Measurements from ENCODE around the gene LGALS14.
"Not testable (repeated sequence)": the region's sequence is repeated elsewhere in the genome, so short reads cannot be mapped to it uniquely, and the experiment has no call there.

The LGALS14 gene

DNA sequence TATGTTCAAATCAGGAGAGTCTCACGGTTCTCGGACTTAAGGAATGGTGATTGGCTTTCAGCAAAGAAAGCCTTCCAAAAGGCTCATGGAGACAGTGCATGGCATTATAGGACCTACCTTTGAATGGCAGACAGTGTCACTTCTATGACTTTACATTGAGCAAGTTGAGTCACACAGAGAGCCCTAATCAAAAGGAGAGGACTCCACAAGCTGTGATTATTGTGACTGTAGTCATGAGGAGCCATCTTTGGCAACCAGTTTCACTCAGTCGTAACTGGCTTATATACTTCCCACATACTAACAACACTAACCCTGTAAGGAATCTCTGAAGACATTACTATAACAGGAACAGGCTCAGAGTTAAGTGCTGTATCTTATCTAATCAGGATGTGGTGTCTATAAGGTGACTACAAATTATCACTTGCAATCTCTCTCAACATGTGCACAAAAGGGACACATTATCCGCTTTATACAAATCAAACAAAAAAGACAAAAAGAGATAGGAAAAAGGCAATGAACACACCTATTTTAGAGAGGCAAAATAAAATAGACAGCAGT is 6.1 kb downstream of the LGALS14 start:
- Histone ChIP-seq H3K4me2 (ENCODE audit: insufficient read depth, low read length, poor library complexity, severe bottlenecking) (no peak overlapping the region), H2BK5ac (ENCODE audit: low read length) (no peak overlapping the region), H4K91ac (ENCODE audit: low read depth, low read length, poor library complexity) (no peak overlapping the region), H2AK5ac (ENCODE audit: low read depth, low read length) (no peak overlapping the region), H3K79me1 (ENCODE audit: low read depth, low read length) (no peaks in the 10 kb centered on the region), H2AFZ (ENCODE audit: low read length) (no peak overlapping the region), H2BK15ac (ENCODE audit: low read length) (no peak overlapping the region), H3K36me3 (replicated peaks in 1 of 2; ENCODE audit: control insufficient read depth in 2 of 2, insufficient read depth in 2 of 2, low read length in 2 of 2) (no peaks in the 10 kb centered on the region), H3K27me3 (ENCODE audit: control insufficient read depth in 3 of 3, insufficient read depth in 3 of 3, low read depth in 1 of 3, low read length in 3 of 3) (peaks cover 0 to 23% (median 0%) of the 10 kb centered on the region in 3 experiments), H3K14ac (ENCODE audit: low read length) (no peak overlapping the region), H3K18ac (ENCODE audit: low read length) (no peak overlapping the region), H2BK12ac (ENCODE audit: low read length) (no peak overlapping the region), H3K4me1 (ENCODE audit: control insufficient read depth in 2 of 2, insufficient read depth in 1 of 2, low read depth in 1 of 2, low read length in 2 of 2) (no peaks in the 10 kb centered on the region), H4K8ac (ENCODE audit: low read depth, low read length) (no peak overlapping the region), H3K4me3 (ENCODE audit: low read length in 2 of 2) (no peak overlapping the region), H3K27ac (replicated peaks; ENCODE audit: low read length) (no peak overlapping the region), H2BK120ac (ENCODE audit: low read depth, low read length) (no peak overlapping the region), H3K9ac (ENCODE audit: low read depth, low read length, poor library complexity) (no peak overlapping the region), H3K9me3 (replicated peaks in 1 of 2; ENCODE audit: control insufficient read depth in 2 of 2, insufficient read depth in 1 of 2, low read depth in 1 of 2, low read length in 2 of 2) (no peaks in the 10 kb centered on the region), H3K4ac (ENCODE audit: low read length) (no peak overlapping the region), H3K23ac (ENCODE audit: low read depth, low read length, poor library complexity) (no peak overlapping the region)
- DNase-seq (ENCODE audit: low spot score) = no peak
- WGBS, 2 donors (ENCODE audit: extremely low coverage in 2 of 2, insufficient read length in 2 of 2, insufficient replicate concordance in 1 of 2) = no CpG with 5 or more reads among the region's 4 CpGs

DNA sequence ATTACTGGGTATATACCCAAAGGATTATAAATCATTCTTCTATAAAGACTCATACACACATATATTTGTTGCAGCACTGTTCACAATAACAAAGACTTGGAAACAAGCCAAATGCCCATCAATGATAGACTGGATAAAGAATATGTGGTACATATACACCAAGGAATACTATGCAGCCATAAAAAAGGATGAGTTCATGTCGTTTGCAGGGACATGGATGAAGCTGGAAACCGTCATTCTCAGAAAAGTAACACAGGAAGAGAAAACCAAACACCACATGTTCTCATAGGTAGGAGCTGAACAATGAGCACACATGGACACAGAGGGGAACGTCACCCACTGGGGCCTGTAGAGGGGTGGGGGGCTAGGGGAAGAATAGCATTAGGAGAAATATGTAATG is 15.9 kb downstream of the LGALS14 start:
- not testable (repeated sequence) for H3K9ac ChIP-seq (ENCODE audit: low read depth, low read length, poor library complexity)
- WGBS, 2 donors (ENCODE audit: extremely low coverage in 2 of 2, insufficient read length in 2 of 2, insufficient replicate concordance in 1 of 2) = no CpG with 5 or more reads among the region's 3 CpGs

DNA sequence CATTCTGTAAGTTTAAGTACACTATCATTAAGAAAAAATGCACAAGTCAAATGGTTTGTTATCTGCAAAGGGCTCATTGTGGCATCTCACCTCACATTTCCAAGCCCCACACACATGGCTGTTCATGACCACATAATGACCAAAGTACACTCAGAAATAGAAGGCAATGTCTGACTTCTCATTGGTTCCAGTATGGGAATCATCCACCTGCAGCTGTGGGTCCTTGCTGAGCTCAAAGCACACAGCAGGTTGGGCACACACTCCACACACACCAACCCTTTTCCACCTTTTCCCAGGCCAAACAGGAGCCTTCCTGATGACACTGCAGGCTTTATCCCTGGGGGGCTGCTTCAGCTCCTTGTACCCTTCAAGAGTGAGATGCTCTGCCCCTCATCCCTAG is 21.7 kb downstream of the LGALS14 start:
- Histone ChIP-seq H2BK15ac (ENCODE audit: low read length) (no peak overlapping the region), H2BK12ac (ENCODE audit: low read length) (no peak overlapping the region), H3K9me3 (replicated peaks in 1 of 2; ENCODE audit: control insufficient read depth in 2 of 2, insufficient read depth in 1 of 2, low read depth in 1 of 2, low read length in 2 of 2) (no peaks in the 10 kb centered on the region), H2BK120ac (ENCODE audit: low read depth, low read length) (no peak overlapping the region), H3K18ac (ENCODE audit: low read length) (no peak overlapping the region), H2AFZ (ENCODE audit: low read length) (no peak overlapping the region), H3K27me3 (ENCODE audit: control insufficient read depth in 3 of 3, insufficient read depth in 3 of 3, low read depth in 1 of 3, low read length in 3 of 3) (peaks cover 0 to 4% (median 0%) of the 10 kb centered on the region in 3 experiments), H3K36me3 (replicated peaks in 1 of 2; ENCODE audit: control insufficient read depth in 2 of 2, insufficient read depth in 2 of 2, low read length in 2 of 2) (no peaks in the 10 kb centered on the region), H2AK5ac (ENCODE audit: low read depth, low read length) (no peak overlapping the region), H3K9ac (ENCODE audit: low read depth, low read length, poor library complexity) (no peak overlapping the region), H3K4ac (ENCODE audit: low read length) (no peak overlapping the region), H3K4me3 (ENCODE audit: low read length in 2 of 2) (no peak overlapping the region), H3K27ac (replicated peaks; ENCODE audit: low read length) (no peak overlapping the region), H3K4me2 (ENCODE audit: insufficient read depth, low read length, poor library complexity, severe bottlenecking) (no peak overlapping the region), H4K91ac (ENCODE audit: low read depth, low read length, poor library complexity) (no peak overlapping the region), H3K23ac (ENCODE audit: low read depth, low read length, poor library complexity) (no peak overlapping the region), H2BK5ac (ENCODE audit: low read length) (no peak overlapping the region), H3K79me1 (ENCODE audit: low read depth, low read length) (no peaks in the 10 kb centered on the region), H4K8ac (ENCODE audit: low read depth, low read length) (no peak overlapping the region), H3K4me1 (ENCODE audit: control insufficient read depth in 2 of 2, insufficient read depth in 1 of 2, low read depth in 1 of 2, low read length in 2 of 2) (no peaks in the 10 kb centered on the region), H3K14ac (ENCODE audit: low read length) (no peak overlapping the region)
- DNase-seq (ENCODE audit: low spot score) = no peak

More for the DNA sequence above, 15.9 kb downstream of the LGALS14 start:
- not testable (repeated sequence) for H3K36me3 ChIP-seq (replicated peaks in 1 of 2; ENCODE audit: control insufficient read depth in 2 of 2, insufficient read depth in 2 of 2, low read length in 2 of 2); H2BK12ac ChIP-seq (ENCODE audit: low read length); H3K4me1 ChIP-seq (ENCODE audit: control insufficient read depth in 2 of 2, insufficient read depth in 1 of 2, low read depth in 1 of 2, low read length in 2 of 2); H3K79me1 ChIP-seq (ENCODE audit: low read depth, low read length); H2BK120ac ChIP-seq (ENCODE audit: low read depth, low read length); H3K27me3 ChIP-seq (ENCODE audit: control insufficient read depth in 3 of 3, insufficient read depth in 3 of 3, low read depth in 1 of 3, low read length in 3 of 3); H2BK15ac ChIP-seq (ENCODE audit: low read length); H3K4ac ChIP-seq (ENCODE audit: low read length); H4K8ac ChIP-seq (ENCODE audit: low read depth, low read length); H3K9me3 ChIP-seq (replicated peaks in 1 of 2; ENCODE audit: control insufficient read depth in 2 of 2, insufficient read depth in 1 of 2, low read depth in 1 of 2, low read length in 2 of 2); H2BK5ac ChIP-seq (ENCODE audit: low read length); H3K4me2 ChIP-seq (ENCODE audit: insufficient read depth, low read length, poor library complexity, severe bottlenecking); H3K23ac ChIP-seq (ENCODE audit: low read depth, low read length, poor library complexity); DNase-seq (ENCODE audit: low spot score); H3K27ac ChIP-seq (replicated peaks; ENCODE audit: low read length); H2AFZ ChIP-seq (ENCODE audit: low read length); H3K14ac ChIP-seq (ENCODE audit: low read length); H3K4me3 ChIP-seq (ENCODE audit: low read length in 2 of 2); H2AK5ac ChIP-seq (ENCODE audit: low read depth, low read length); H4K91ac ChIP-seq (ENCODE audit: low read depth, low read length, poor library complexity); H3K18ac ChIP-seq (ENCODE audit: low read length)

DNA sequence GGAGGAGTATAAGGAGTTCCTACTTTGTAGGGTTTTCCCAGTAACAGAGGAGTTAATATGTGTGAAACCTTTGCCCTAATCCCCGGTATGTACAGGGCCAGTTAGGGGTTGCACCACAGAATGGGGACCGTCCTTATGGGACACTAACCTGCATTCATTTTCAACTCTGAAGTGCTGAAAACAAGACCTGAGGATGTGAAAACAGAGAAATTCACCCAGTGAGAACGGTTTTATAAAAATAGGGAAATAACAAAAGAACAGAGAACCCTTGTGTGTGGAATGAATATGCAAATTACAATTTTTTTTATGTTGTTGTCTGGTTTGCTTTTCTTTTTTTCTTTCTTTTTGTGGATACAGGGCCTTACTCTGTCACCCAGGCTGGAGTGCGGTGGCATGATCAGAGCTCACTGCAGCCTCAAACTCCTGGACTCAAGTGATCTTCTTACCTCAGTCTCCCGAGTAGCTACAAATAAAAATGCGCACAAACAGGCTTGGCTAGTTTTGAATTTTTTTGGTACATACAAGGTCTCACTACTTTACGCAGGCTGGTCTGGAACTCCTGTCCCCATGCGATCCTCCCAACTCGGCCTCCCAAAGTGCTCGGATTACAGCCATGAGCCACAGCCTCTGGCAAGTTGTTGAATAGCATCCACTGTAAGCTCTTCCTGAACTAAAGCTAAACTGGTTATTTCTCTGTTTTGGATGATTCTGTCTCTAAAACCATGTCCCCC is 23.0 kb downstream of the LGALS14 start:
- Histone ChIP-seq H3K9ac (ENCODE audit: low read depth, low read length, poor library complexity) (no peak overlapping the region), H3K27ac (replicated peaks; ENCODE audit: low read length) (no peak overlapping the region), H4K8ac (ENCODE audit: low read depth, low read length) (no peak overlapping the region), H2BK5ac (ENCODE audit: low read length) (no peak overlapping the region), H2BK15ac (ENCODE audit: low read length) (no peak overlapping the region), H3K79me1 (ENCODE audit: low read depth, low read length) (no peaks in the 10 kb centered on the region), H3K14ac (ENCODE audit: low read length) (no peak overlapping the region), H3K23ac (ENCODE audit: low read depth, low read length, poor library complexity) (no peak overlapping the region), H3K9me3 (replicated peaks in 1 of 2; ENCODE audit: control insufficient read depth in 2 of 2, insufficient read depth in 1 of 2, low read depth in 1 of 2, low read length in 2 of 2) (no peaks in the 10 kb centered on the region), H2BK120ac (ENCODE audit: low read depth, low read length) (no peak overlapping the region), H3K4me2 (ENCODE audit: insufficient read depth, low read length, poor library complexity, severe bottlenecking) (no peak overlapping the region), H3K18ac (ENCODE audit: low read length) (no peak overlapping the region), H4K91ac (ENCODE audit: low read depth, low read length, poor library complexity) (no peak overlapping the region), H2BK12ac (ENCODE audit: low read length) (no peak overlapping the region), H3K4ac (ENCODE audit: low read length) (no peak overlapping the region), H3K36me3 (replicated peaks in 1 of 2; ENCODE audit: control insufficient read depth in 2 of 2, insufficient read depth in 2 of 2, low read length in 2 of 2) (no peaks in the 10 kb centered on the region), H2AK5ac (ENCODE audit: low read depth, low read length) (no peak overlapping the region), H3K4me1 (ENCODE audit: control insufficient read depth in 2 of 2, insufficient read depth in 1 of 2, low read depth in 1 of 2, low read length in 2 of 2) (no peaks in the 10 kb centered on the region), H2AFZ (ENCODE audit: low read length) (no peak overlapping the region), H3K4me3 (ENCODE audit: low read length in 2 of 2) (no peak overlapping the region), H3K27me3 (ENCODE audit: control insufficient read depth in 3 of 3, insufficient read depth in 3 of 3, low read depth in 1 of 3, low read length in 3 of 3) (peaks cover 0 to 4% (median 0%) of the 10 kb centered on the region in 3 experiments)
- no CpG with 5 or more reads among the region's 10 CpGs for WGBS, 2 donors (ENCODE audit: extremely low coverage in 2 of 2, insufficient read length in 2 of 2, insufficient replicate concordance in 1 of 2)
- DNase-seq (ENCODE audit: low spot score) = no peak

All from neuronal stem cell (in vitro differentiated cells).